MCF 10A (cell line): ENCODE measurements around the gene PCDHGA3. TPM values are rescaled to one million over a fixed set of nuclear protein-coding genes. Genes with fewer than 3 reads are reported as not detected.
A peak's percentile ranks its signal among the peaks of the same experiment; 100 is the strongest.
"Not testable (repeated sequence)": the region's sequence is repeated elsewhere in the genome, so short reads cannot be mapped to it uniquely, and the experiment has no call there.

Source experiments
- BruUV-seq: library from RNA; stranded (reverse); fragments of 400-500 nt; replicated peaks from 2 replicates; lab custom pipeline; 2021; lab: Mats Ljungman, UMichigan
- CTCF ChIA-PET: fragments of 300-600 bp; sonication (Branson Sonifier 250); formaldehyde crosslinking; extraction: SDS; loops from one replicate; lab custom pipeline; 2021; ENCODE audit warnings: antibody characterized with exemption, inconsistent platforms; lab: Yijun Ruan, JAX
- POLR2A ChIA-PET: fragments of 300-600, 350-650 bp; sonication (Branson Sonifier 250); formaldehyde crosslinking; extraction: SDS; loops from one replicate; lab custom pipeline; 2020; ENCODE audit warnings: antibody characterized with exemption, inconsistent platforms; lab: Yijun Ruan, JAX
- DNase-seq: peaks from one replicate; pipeline ENCODE4 v3.0.0-alpha.2; 2018; ENCODE audit not compliant: unreplicated experiment
- H3K27ac Mint-ChIP-seq: one replicate; pipeline ENCODE4 v1.8.0; 2022; ENCODE audit warnings: mild to moderate bottlenecking, low read depth, mixed read lengths; ENCODE audit not compliant: unreplicated experiment
- H3K27me3 Mint-ChIP-seq: one replicate; pipeline ENCODE4 v1.8.0; 2022; ENCODE audit warnings: mixed read lengths; ENCODE audit not compliant: insufficient read depth, unreplicated experiment
- H3K36me3 Mint-ChIP-seq: one replicate; pipeline ENCODE4 v1.8.0; 2022; ENCODE audit warnings: mild to moderate bottlenecking, moderate library complexity, mixed read lengths; ENCODE audit not compliant: insufficient read depth, unreplicated experiment
- H3K4me1 Mint-ChIP-seq: one replicate; pipeline ENCODE4 v1.8.0; 2022; ENCODE audit warnings: mixed read lengths; ENCODE audit not compliant: insufficient read depth, unreplicated experiment
- H3K4me3 Mint-ChIP-seq: one replicate; pipeline ENCODE4 v1.8.0; 2022; ENCODE audit warnings: mild to moderate bottlenecking, moderate library complexity, mixed read lengths; ENCODE audit not compliant: unreplicated experiment
- H3K9me3 Mint-ChIP-seq: one replicate; pipeline ENCODE4 v1.8.0; 2022; ENCODE audit warnings: mixed read lengths; ENCODE audit not compliant: unreplicated experiment
- intact Hi-C: fragments of 100-400 bp; cut with micrococcal nuclease; formaldehyde crosslinking; loops from 2 replicates; pipeline ENCODE4 v1.14.1; 2022
- total RNA-seq: library from RNA; stranded (reverse); gene quantifications from 2 replicates; pipeline ENCODE4 v1.2.3, GENCODE V29; 2022
- TF ChIP-seq, protein P1 (sequence below): fragments of 200-600 bp; IDR thresholded peaks from one replicate; pipeline ENCODE4 v1.8.0; 2022; ENCODE audit warnings: antibody characterized with exemption, mild to moderate bottlenecking; ENCODE audit not compliant: unreplicated experiment

PCDHGA3 gene
- total RNA-seq, 1 experiment from 2014 or later = 0.07 TPM

DNA sequence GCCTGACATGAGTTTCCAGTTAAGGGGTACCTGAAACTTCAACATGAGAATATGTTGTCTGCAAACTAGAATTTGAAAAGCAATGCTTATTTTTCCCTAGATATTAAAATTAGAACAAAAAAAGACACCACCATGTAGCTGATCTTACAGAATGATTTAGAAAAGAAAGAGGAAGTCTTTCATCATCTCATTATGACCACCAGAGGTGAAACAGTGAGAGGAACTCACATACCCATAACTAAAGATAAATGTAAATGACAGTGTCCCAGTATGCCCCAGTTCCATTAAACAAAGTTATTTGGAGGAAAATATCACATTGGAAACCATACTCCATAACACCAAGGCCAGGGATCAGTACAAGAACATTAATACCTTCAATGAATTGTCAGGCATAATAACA, 29.9 kb upstream of the PCDHGA3 start:
- Mint-ChIP-seq H3K27me3 (no peaks in the 10 kb centered on the region), H3K36me3 (peaks cover 66% of the 10 kb centered on the region), H3K4me3 (no peak overlapping the region), H3K4me1 (no peaks in the 10 kb centered on the region), H3K9me3 (peaks cover 58% of the 10 kb centered on the region), H3K27ac (no peak overlapping the region)
- no peak for DNase-seq
- intact Hi-C loops = no loop called here
- TF ChIP-seq, protein P1, sequence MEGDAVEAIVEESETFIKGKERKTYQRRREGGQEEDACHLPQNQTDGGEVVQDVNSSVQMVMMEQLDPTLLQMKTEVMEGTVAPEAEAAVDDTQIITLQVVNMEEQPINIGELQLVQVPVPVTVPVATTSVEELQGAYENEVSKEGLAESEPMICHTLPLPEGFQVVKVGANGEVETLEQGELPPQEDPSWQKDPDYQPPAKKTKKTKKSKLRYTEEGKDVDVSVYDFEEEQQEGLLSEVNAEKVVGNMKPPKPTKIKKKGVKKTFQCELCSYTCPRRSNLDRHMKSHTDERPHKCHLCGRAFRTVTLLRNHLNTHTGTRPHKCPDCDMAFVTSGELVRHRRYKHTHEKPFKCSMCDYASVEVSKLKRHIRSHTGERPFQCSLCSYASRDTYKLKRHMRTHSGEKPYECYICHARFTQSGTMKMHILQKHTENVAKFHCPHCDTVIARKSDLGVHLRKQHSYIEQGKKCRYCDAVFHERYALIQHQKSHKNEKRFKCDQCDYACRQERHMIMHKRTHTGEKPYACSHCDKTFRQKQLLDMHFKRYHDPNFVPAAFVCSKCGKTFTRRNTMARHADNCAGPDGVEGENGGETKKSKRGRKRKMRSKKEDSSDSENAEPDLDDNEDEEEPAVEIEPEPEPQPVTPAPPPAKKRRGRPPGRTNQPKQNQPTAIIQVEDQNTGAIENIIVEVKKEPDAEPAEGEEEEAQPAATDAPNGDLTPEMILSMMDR = no peak
- BruUV-seq = no TSS peak
- POLR2A ChIA-PET = no interaction called here
- CTCF ChIA-PET = interaction anchor here (0.6 kb wide), 1 partner anchor 211 kb away, joined by 3 read pairs; no protein-coding TSS in a partner anchor

DNA sequence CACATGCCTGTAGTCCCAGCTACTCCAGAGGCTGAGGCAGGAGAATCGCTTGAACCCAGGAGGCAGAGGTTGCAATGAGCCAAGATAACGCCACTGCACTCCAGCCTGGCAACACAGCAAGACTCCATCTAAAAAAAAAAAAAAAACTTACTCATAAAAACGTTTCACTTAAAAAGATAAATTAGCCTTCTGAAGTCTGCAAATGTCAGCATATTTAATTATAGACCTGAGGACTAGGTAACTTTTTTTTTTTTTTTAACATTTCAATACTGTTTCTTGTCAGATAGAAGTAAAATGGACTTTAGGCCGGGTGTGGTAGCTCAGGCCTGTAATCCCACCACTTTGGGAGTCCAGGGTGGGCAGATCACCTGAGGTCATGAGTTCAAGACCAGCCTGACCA, 26.7 kb upstream of the PCDHGA3 start:
- H3K4me3 Mint-ChIP-seq, H3K27ac Mint-ChIP-seq, DNase-seq, POLR2A ChIA-PET, intact Hi-C loops, H3K27me3 Mint-ChIP-seq, BruUV-seq: not testable (repeated sequence)
- Mint-ChIP-seq H3K4me1 (peaks cover 14% of the 10 kb centered on the region), H3K36me3 (peaks cover 81% of the 10 kb centered on the region), H3K9me3 (peaks cover 51% of the 10 kb centered on the region)
- CTCF ChIA-PET = interaction anchor here (0.6 to 4.8 kb wide), 4 partner anchors 23 to 94 kb away, joined by 3 to 49 read pairs (median 4); partner anchors contain the start of gene PCDHB14

DNA sequence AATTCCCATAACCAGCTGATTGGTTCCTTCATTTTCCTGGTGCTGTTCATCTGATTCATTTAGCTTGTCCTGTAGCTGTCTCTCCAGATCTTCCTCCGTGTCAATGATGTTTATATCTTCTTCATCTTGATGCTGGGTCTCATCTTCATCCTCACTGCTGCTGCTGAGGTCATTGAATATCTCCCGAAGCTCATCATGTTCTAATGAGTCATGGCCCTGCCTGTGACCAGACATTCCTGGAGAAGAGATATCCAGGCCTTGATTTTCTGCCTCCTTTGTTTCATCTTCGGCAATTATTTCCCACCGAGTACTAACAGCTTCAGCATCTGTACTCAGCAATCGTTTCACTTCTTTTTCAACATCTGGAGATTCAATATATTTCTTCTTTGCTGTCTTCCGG, 24.4 kb upstream of the PCDHGA3 start:
- BruUV-seq = no TSS peak

DNA sequence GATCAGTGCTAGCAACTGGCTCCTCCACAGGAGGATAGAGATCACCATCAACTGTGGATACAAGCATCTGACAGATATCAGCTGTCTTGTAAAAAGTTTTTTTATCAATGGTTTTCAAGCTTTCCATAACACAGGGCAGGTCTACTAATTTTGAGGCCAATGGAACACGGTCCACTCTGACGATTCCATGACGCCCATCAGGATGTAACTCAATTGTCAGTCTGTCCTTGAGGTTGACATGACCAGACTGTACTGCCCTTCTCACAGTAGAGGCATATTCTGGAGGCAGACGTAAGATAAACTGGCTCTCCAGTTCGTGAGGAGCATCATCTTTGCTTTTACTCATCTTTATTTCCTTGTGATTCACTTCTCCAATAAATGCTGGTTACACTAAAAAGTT, 23.9 kb upstream of the PCDHGA3 start:
- POLR2A ChIA-PET = interaction anchor here (0.8 to 5.0 kb wide), 33 partner anchors 8 to 317 kb away, joined by 3 to 60 read pairs (median 5); partner anchors contain the start of genes DIAPH1, HDAC3, PCDHB14 and PCDHB15
- intact Hi-C loops = loop anchor here (1.0 kb wide), 2 partner anchors 205 to 241 kb away; no protein-coding TSS in a partner anchor
- Mint-ChIP-seq H3K36me3 (peaks cover 63% of the 10 kb centered on the region), H3K4me3 (peak overlapping the region; percentile 99), H3K27ac (peak overlapping the region; percentile 100), H3K27me3 (no peaks in the 10 kb centered on the region), H3K4me1 (peaks cover 14% of the 10 kb centered on the region), H3K9me3 (peaks cover 40% of the 10 kb centered on the region)
- no peak for DNase-seq
- BruUV-seq = no TSS peak
- TF ChIP-seq, protein P1 = no peak
- CTCF ChIA-PET = interaction anchor here (0.6 to 4.8 kb wide), 56 partner anchors 8 to 1471 kb away, joined by 3 to 56 read pairs (median 6); partner anchors contain the start of genes PCDHB10, PCDHB11, PCDHB13 and PCDHB14

More for the DNA sequence above, 24.4 kb upstream of the PCDHGA3 start:
- Mint-ChIP-seq H3K4me1 (peaks cover 14% of the 10 kb centered on the region), H3K4me3 (peak overlapping the region; percentile 99), H3K27me3 (no peaks in the 10 kb centered on the region), H3K9me3 (peaks cover 41% of the 10 kb centered on the region), H3K27ac (no peak overlapping the region), H3K36me3 (peaks cover 66% of the 10 kb centered on the region)
- DNase-seq = no peak
- TF ChIP-seq, protein P1 = no peak
- ChIA-PET CTCF (interaction anchor here (0.6 to 4.8 kb wide), 29 partner anchors 9 to 1078 kb away, joined by 3 to 56 read pairs (median 7); partner anchors contain the start of genes PCDHB10, PCDHB11, PCDHB14 and PCDHGA1), POLR2A (interaction anchor here (1.3 to 5.0 kb wide), 7 partner anchors 16 to 239 kb away, joined by 3 to 60 read pairs (median 10); partner anchors contain the start of genes PCDHB15, PCDHGB3 and PCDHGC3)
- intact Hi-C loops = no loop called here
